Suppressor macrophage (primary cell): ENCODE results near the gene SLC2A13.

Source experiments
- DNase-seq, 4 experiments: peaks; one replicate each; pipeline ENCODE4 v3.0.0-alpha.2; 2020 to 2022

The SLC2A13 gene

DNA sequence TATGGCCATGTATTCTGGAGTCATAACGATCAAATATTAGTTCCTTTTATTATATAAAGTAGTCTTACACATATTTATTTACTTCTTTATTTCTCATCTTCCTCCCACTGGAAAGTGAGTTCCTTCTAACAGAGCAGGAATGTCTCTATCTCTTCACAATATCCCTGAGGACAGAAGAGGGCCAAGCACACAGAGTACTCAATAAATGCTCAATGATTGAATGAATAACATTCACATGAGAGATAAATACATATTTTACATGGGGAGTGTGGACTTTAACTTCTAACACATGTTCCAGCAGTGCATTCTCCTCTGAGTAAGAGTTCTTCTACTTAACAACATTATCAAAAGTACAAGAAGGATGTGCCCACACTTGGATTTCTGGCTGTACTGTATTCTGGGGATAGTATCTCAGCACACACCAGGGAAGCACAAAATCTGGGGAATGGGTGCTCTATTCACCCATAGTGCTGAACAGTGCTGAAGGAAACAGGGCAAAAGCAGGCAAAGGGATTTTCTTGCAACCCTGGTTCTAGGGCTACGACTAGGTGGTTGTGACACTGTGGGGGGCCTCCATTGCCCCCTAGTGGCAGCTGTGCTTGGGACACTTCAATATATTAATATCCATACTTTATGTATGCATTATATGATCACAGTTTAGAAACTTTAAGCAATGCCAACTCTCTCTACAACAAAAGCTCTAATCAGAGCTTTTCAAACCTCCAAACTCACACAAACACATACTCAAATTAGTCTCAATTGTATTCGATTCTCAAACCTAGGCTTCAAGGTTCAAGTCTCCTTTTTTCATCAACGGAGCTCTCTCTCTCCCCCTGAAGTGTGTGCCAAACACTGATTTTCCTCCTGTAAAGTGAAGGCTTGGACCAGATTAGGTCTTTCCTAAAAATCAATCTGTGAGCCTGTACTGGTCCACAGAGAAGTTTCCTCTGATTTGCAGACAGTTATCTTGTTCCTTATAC, 115.5 kb downstream of the SLC2A13 start:
- peak; percentile 61 to 82 (median 68) for DNase-seq

GRCh38 chr12:39989501-39989900, 116.4 kb downstream of the SLC2A13 start:
- no peak for DNase-seq

DNA sequence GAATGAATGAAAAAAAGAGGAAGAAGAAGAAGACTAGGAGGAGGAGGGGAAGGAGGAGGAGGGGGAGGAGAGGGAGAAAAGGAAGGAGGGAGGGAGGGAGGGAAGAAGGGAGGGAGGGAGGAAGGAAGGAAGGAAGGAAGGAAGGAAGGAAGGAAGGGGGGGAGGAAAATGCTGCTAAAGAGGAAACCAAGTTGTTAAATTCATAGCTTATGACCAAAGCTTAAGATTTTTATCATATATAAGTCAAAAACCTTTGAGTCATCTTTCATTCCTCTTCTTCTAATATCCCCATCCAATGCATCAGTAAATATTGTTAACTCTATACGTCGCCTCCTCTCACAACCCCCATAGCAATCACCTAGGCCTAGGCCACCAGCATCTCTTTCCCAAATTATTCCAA, 117.3 kb downstream of the SLC2A13 start:
- DNase-seq: no peak

- no peak for DNase-seq
These were observed 119.2 kb downstream of the SLC2A13 start for GRCh38 chr12:39986674-39987073.

GRCh38 chr12:39984670-39985069, 121.2 kb downstream of the SLC2A13 start:
- DNase-seq: no peak

GRCh38 chr12:39975374-39975918, 130.4 kb downstream of the SLC2A13 start:
- no peak for DNase-seq

DNA sequence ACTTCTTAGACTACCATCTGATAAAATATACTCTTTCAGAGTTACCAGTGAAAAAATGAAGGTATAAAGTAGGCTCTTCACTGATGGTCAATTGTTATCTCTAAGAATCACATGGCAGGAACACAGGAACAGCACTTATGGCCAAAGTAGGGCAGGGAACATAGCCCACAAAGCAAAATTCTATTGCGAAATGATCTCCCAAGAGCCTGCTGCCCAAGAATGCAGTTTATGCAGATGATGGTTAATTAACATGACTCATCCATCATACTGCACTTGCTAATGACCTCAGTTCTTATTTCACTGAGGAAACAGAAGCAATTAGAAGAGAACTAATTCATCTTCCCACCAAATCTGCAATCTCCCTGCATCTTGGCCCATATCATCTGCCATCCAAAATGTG, 133.8 kb downstream of the SLC2A13 start:
- DNase-seq: peak in 1 of 4 experiments; percentile 3

DNA sequence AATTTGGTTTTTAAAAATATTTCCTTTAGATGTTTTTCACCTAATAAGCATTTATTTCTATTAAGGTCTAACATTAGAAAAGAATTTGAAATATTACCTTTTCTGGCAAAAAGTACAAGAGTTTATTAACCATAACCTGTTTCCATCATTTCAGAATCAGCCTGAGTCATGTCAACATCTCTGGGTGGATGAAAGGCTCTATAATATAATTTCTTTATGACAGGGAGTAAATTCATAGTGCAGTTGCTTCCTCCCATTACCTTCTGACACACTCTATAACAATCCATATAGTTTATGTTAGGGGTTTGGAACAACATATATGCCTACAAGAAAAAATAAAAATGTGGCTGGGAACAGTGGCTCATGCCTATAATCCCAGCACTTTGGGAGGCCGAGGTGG, 134.5 kb downstream of the SLC2A13 start:
- DNase-seq: no peak

- no peak for DNase-seq
These were observed 139.2 kb downstream of the SLC2A13 start for GRCh38 chr12:39966721-39967120.

DNA sequence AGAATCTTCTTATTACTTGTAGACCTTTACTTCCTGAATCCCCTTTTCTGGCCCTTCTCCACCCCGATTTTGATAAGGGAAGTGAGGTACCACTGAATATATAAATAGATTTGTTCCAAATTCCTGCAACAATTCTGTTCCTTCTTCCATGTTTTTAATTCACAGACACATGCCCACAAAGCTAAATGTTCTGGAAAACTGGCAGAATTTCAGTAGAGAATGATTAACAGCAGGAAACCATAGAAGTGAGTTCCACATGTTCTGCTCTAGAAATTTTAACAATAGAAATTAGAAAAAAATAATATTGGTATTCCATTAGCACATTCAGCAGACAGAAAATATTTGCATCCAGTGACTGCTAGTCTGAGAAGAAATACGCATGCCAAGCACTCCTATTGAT, 139.6 kb downstream of the SLC2A13 start:
- DNase-seq: no peak

GRCh38 chr12:39959467-39959866, 146.4 kb downstream of the SLC2A13 start:
- DNase-seq: no peak

GRCh38 chr12:39959031-39959430, 146.8 kb downstream of the SLC2A13 start:
- no peak for DNase-seq

GRCh38 chr12:39958377-39958776, 147.5 kb downstream of the SLC2A13 start:
- DNase-seq: no peak

DNA sequence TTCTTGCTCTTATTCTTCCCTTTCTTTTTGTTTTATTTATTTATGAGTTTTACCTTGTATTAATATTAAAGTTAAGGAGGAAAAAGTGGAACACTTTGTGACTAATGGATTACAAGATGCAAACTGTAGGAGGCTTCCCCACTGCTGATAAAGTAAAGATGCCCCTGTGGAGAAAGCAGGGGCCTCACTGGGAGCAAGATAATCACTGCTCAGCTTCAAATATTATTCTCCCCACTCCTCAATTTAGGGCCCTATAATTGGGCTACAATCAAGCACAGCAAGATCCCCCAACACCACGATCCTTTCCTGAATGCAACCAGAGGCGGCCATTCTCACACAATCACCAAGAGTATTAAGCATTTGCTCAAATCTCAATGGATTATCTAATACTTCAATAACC, 149.2 kb downstream of the SLC2A13 start:
- no peak for DNase-seq

GRCh38 chr12:39946361-39947280, 159.3 kb downstream of the SLC2A13 start:
- DNase-seq: no peak

DNA sequence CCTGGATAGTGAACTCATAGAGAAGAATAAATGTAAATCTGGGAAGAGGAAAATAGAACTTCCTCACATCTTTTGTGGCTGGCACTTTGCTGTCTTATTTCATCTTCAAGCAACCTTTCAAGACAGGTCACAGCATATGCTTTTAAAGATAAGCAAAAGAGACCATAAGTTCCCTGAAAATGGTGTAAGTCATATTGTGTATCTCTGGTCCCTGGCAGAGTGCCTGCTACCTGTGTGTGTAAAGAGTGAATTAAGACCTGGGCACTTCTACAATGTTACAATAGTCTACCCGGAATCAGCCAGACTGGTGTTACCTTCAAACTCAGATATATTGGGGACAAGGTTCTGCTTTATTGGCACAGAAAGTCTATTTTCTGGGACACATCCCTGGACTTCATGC, 168.8 kb downstream of the SLC2A13 start:
- DNase-seq: no peak

GRCh38 chr12:39935839-39936238, 170.0 kb downstream of the SLC2A13 start:
- no peak for DNase-seq

- DNase-seq: peak in 1 of 4 experiments; percentile 36
These were observed 170.6 kb downstream of the SLC2A13 start for GRCh38 chr12:39935275-39935674.

DNA sequence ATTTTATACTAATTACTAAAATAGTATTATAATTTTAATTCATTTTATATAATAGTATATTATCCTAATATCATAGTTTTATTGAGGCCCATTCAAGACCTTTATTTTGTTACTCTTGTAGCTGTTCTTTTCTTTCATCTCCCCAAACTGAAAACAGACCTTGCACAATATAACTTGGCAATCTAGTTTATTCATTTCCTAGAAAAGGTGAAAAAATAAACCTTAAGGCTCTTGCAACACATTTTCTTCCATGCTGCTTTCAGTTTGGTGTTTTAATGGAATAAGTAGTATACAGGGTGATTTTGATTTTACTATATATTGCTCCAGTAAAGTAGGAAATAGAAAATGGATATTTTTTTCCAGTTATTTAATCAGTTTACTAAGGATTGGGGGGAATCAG, 174.0 kb downstream of the SLC2A13 start:
- DNase-seq: no peak

DNA sequence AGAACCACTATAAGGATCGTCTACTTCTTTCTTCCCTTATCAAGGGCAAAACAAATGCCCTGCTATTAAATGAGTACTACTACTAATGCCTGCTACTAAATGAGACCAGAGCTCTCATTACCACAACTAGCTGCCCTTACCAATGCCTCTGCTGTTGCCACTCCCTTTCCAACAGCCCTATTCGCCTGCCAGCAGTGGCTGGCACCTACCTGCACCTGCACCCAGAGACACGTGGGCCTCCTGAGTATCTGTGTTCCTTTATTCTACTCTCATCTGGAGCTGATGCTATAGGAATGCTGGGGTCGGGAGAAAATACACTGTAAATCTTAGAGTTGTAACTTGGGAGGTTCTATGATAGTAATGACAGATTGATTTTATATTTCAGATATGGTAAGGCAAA, 174.7 kb downstream of the SLC2A13 start:
- DNase-seq: no peak

DNA sequence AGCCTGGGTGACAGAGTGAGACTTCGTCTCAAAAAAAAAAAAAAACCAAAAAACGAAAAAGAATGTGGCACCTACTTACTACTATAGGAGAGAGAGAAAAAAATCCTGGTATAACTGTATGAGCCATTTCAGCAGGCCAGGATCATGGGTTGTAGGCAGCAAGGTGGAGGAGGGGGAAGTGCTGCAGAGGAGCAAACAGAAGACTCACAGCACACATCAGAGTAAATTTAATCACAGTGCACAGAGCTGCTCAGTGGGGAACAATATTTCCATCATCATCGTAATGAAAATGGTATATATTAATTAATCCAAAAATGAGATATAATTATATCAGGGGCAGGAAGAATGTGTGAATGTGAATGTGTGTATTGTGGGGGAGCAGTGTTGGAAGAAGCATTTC, 175.8 kb downstream of the SLC2A13 start:
- DNase-seq: peak in 1 of 4 experiments; percentile 6

DNA sequence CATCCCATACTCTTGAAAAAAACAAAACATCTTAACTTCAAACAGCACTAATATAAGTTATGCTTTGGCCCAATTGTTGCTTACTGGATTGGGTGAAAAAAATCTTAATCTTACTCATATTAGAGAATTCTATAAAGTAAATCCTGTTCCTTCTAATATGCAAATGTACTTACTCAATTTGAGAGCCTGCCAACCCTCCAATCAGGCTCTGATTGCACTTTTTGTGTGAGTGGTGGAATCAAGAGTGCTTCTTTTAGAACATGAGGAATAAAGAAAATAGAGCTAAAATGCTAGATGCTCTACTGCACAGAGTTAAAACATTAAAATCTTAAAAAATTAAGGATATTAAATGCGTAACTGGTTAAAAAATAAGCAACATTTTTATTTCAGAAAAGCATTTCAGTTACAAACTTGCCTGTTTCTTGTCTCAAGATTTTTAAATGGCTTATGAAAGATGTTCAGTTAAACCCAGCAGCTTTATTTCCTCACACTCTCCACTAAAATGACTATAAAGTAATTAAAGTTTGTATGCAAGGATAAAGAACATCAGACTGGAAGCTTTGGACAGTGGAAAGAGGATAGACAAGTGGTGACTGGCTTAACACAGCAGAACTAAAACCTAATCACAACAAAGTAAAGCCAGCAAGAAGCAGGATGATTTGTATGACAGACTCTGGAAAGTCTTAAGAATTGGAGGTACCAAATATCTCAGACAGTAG, 177.5 kb downstream of the SLC2A13 start:
- DNase-seq: no peak
